WTC11 (cell line): ENCODE data around the gene NETO1. TPM values are rescaled to one million over a fixed set of nuclear protein-coding genes. Genes with fewer than 3 reads are reported as not detected.

ENCODE experiments used
- ATAC-seq: fragments of 200-7000 bp; cut with Tn5 transposase; 2 replicates; pipeline ENCODE4 v1.10.0; 2021; ENCODE audit warnings: mild to moderate bottlenecking, moderate library complexity
- CTCF ChIA-PET: fragments of 300-600 bp; sonication (Branson Sonifier 250); formaldehyde crosslinking; loops from one replicate; lab custom pipeline; 2021; ENCODE audit warnings: antibody characterized with exemption; lab: Charles Lee
- POLR2A ChIA-PET: fragments of 350-600 bp; sonication (Branson Sonifier 250); formaldehyde crosslinking; loops from one replicate; lab custom pipeline; 2021; ENCODE audit warnings: antibody characterized with exemption; lab: Charles Lee
- DNase-seq: peaks from one replicate; pipeline ENCODE4 v3.0.0; 2021; ENCODE audit warnings: low spot score
- H3K27ac Mint-ChIP-seq: 2 replicates; pipeline ENCODE4 v1.8.0; 2021; ENCODE audit warnings: mixed read lengths
- H3K27me3 Mint-ChIP-seq: 2 replicates; pipeline ENCODE4 v1.8.0; 2021; ENCODE audit warnings: low read depth, mild to moderate bottlenecking, moderate library complexity, mixed read lengths
- H3K36me3 Mint-ChIP-seq: 2 replicates; pipeline ENCODE4 v1.8.0; 2021; ENCODE audit warnings: mixed read lengths
- H3K4me1 Mint-ChIP-seq: 2 replicates; pipeline ENCODE4 v1.8.0; 2022; ENCODE audit warnings: mixed read lengths
- H3K4me3 Mint-ChIP-seq: 2 replicates; pipeline ENCODE4 v1.8.0; 2021; ENCODE audit warnings: mild to moderate bottlenecking, moderate library complexity, mixed read lengths
- H3K9me3 Mint-ChIP-seq: 2 replicates; pipeline ENCODE4 v1.8.0; 2021; ENCODE audit warnings: mixed read lengths
- AFF4 ChIP-seq: sonication (generic); formaldehyde crosslinking; IDR thresholded peaks from 2 replicates; pipeline ENCODE4 v1.8.1; 2023; ENCODE audit warnings: mild to moderate bottlenecking, missing genetic modification reagents, borderline replicate concordance
- CDX4 ChIP-seq: fragments of 250-450 bp; sonication (Bioruptor Pico); IDR thresholded peaks from 2 replicates; pipeline ENCODE4 v1.9.0; 2021; ENCODE audit warnings: moderate library complexity, mild to moderate bottlenecking, inconsistent platforms, borderline replicate concordance
- CREM ChIP-seq: sonication (generic); formaldehyde crosslinking; IDR thresholded peaks from 2 replicates; pipeline ENCODE4 v1.8.1; 2022; ENCODE audit warnings: mild to moderate bottlenecking, missing genetic modification reagents, moderate library complexity
- E2F4 ChIP-seq: sonication (generic); formaldehyde crosslinking; IDR thresholded peaks from 2 replicates; pipeline ENCODE4 v1.8.1; 2022; ENCODE audit warnings: low read depth, mild to moderate bottlenecking, moderate library complexity, missing genetic modification reagents, borderline replicate concordance
- ELF4 ChIP-seq: sonication (generic); formaldehyde crosslinking; IDR thresholded peaks from 2 replicates; pipeline ENCODE4 v1.8.1; 2022; ENCODE audit warnings: low read depth, mild to moderate bottlenecking, moderate library complexity, missing genetic modification reagents
- ERG ChIP-seq: fragments of 250-450 bp; sonication (Bioruptor Pico); IDR thresholded peaks from 2 replicates; pipeline ENCODE4 v1.8.0; 2021; ENCODE audit warnings: mild to moderate bottlenecking
- ETV6 ChIP-seq: sonication (generic); formaldehyde crosslinking; IDR thresholded peaks from 2 replicates; pipeline ENCODE4 v1.8.1; 2022; ENCODE audit warnings: mild to moderate bottlenecking, missing genetic modification reagents
- FOXK1 ChIP-seq: sonication (generic); formaldehyde crosslinking; IDR thresholded peaks from 2 replicates; pipeline ENCODE4 v1.8.0; 2022; ENCODE audit warnings: mild to moderate bottlenecking, moderate library complexity, missing genetic modification reagents
- FOXP1 ChIP-seq: sonication (generic); formaldehyde crosslinking; IDR thresholded peaks from 2 replicates; pipeline ENCODE4 v1.8.0; 2022; ENCODE audit warnings: missing genetic modification reagents, mild to moderate bottlenecking, moderate library complexity, borderline replicate concordance
- GTF2I ChIP-seq: fragments of 250-450 bp; sonication (Bioruptor Pico); conservative IDR thresholded peaks from 2 replicates; pipeline ENCODE4 v1.4.0; 2021; ENCODE audit warnings: mild to moderate bottlenecking
- HMGA2 ChIP-seq: fragments of 250-450 bp; sonication (Bioruptor Pico); IDR thresholded peaks from 2 replicates; pipeline ENCODE4 v1.4.0; 2021; ENCODE audit warnings: mild to moderate bottlenecking, moderate library complexity
- IRF1 ChIP-seq: sonication (generic); formaldehyde crosslinking; IDR thresholded peaks from 2 replicates; pipeline ENCODE4 v1.8.0; 2023; ENCODE audit warnings: missing genetic modification reagents
- JAZF1 ChIP-seq: fragments of 250-450 bp; sonication (Bioruptor Pico); IDR thresholded peaks from 2 replicates; pipeline ENCODE4 v1.9.0; 2021; ENCODE audit warnings: moderate library complexity, mild to moderate bottlenecking, inconsistent platforms
- JUN ChIP-seq: sonication (generic); formaldehyde crosslinking; IDR thresholded peaks from 2 replicates; pipeline ENCODE4 v1.8.0; 2023; ENCODE audit warnings: mild to moderate bottlenecking, missing genetic modification reagents
- MXD4 ChIP-seq: fragments of 250-450 bp; sonication (Bioruptor Pico); IDR thresholded peaks from 2 replicates; pipeline ENCODE4 v1.8.0; 2021; ENCODE audit warnings: mild to moderate bottlenecking, moderate library complexity, borderline replicate concordance
- MYBL2 ChIP-seq: sonication (generic); formaldehyde crosslinking; IDR thresholded peaks from 2 replicates; pipeline ENCODE4 v1.8.1; 2023; ENCODE audit warnings: mild to moderate bottlenecking, moderate library complexity, missing genetic modification reagents
- NFYB ChIP-seq: sonication (generic); formaldehyde crosslinking; conservative IDR thresholded peaks from 2 replicates; pipeline ENCODE4 v1.8.0; 2022; ENCODE audit warnings: low read depth, missing genetic modification reagents
- NR2C2 ChIP-seq: sonication (generic); formaldehyde crosslinking; IDR thresholded peaks from 2 replicates; pipeline ENCODE4 v1.8.0; 2022; ENCODE audit warnings: mild to moderate bottlenecking, missing genetic modification reagents
- NR3C1 ChIP-seq: sonication (generic); formaldehyde crosslinking; conservative IDR thresholded peaks from 2 replicates; pipeline ENCODE4 v1.8.1; 2023; ENCODE audit warnings: low read depth, mild to moderate bottlenecking, missing genetic modification reagents
- PRRX2 ChIP-seq: fragments of 250-450 bp; sonication (Bioruptor Pico); IDR thresholded peaks from 2 replicates; pipeline ENCODE4 v1.8.0; 2021; ENCODE audit warnings: mild to moderate bottlenecking
- SMAD3 ChIP-seq: sonication (generic); formaldehyde crosslinking; IDR thresholded peaks from 2 replicates; pipeline ENCODE4 v1.8.0; 2022; ENCODE audit warnings: missing genetic modification reagents, mild to moderate bottlenecking, borderline replicate concordance
- SMAD4 ChIP-seq: sonication (generic); formaldehyde crosslinking; IDR thresholded peaks from 2 replicates; pipeline ENCODE4 v1.8.0; 2022; ENCODE audit warnings: mild to moderate bottlenecking, missing genetic modification reagents
- TEAD4 ChIP-seq: sonication (generic); formaldehyde crosslinking; IDR thresholded peaks from 2 replicates; pipeline ENCODE4 v1.8.0; 2022; ENCODE audit warnings: mild to moderate bottlenecking, missing genetic modification reagents
- ZBTB21 ChIP-seq: sonication (generic); formaldehyde crosslinking; IDR thresholded peaks from 2 replicates; pipeline ENCODE4 v1.8.1; 2023; ENCODE audit warnings: mild to moderate bottlenecking, missing genetic modification reagents, borderline replicate concordance
- ZNF263 ChIP-seq: sonication (generic); formaldehyde crosslinking; IDR thresholded peaks from 2 replicates; pipeline ENCODE4 v1.8.1; 2022; ENCODE audit warnings: low read depth, mild to moderate bottlenecking, moderate library complexity, missing genetic modification reagents
- ZSCAN18 ChIP-seq: fragments of 250-450 bp; sonication (Bioruptor Pico); IDR thresholded peaks from 2 replicates; pipeline ENCODE4 v2.1.2; 2022; ENCODE audit warnings: mild to moderate bottlenecking, moderate library complexity
- total RNA-seq: library from RNA; stranded (reverse); gene quantifications from 3 replicates; pipeline ENCODE4 v1.2.3, GENCODE V29; 2021

Gene NETO1
- total RNA-seq, 1 experiment from 2014 or later: 33.1 TPM

GRCh38 chr18:72910045-72910444, 42.3 kb upstream of the NETO1 start:
- ChIA-PET CTCF (no interaction called here), POLR2A (no interaction called here)
- Mint-ChIP-seq H3K4me1 (peaks cover 2% of the 10 kb centered on the region; the same call in 1 of the 2 replicates), H3K27me3 (no peaks in the 10 kb centered on the region), H3K36me3 (no peaks in the 10 kb centered on the region), H3K4me3 (no peak overlapping the region), H3K9me3 (no peaks in the 10 kb centered on the region), H3K27ac (no peak overlapping the region)
- DNase-seq (no peak), ATAC-seq (no peak)
- TF ChIP-seq MYBL2 (CRISPR knock-in tag) (no peak), CDX4 (no peak), ETV6 (CRISPR knock-in tag) (no peak), ZBTB21 (CRISPR knock-in tag) (no peak), E2F4 (no peak), NFYB (no peak), GTF2I (CRISPR knock-in tag) (no peak), SMAD4 (no peak), IRF1 (no peak), FOXK1 (no peak), NR2C2 (CRISPR knock-in tag) (no peak), MXD4 (no peak), HMGA2 (CRISPR knock-in tag) (no peak), SMAD3 (no peak), AFF4 (CRISPR knock-in tag) (no peak), CREM (no peak)

- no peak overlapping the region for H3K27ac Mint-ChIP-seq
- no peak for TF ChIP-seq FOXP1 (CRISPR knock-in tag)
- no peak for TF ChIP-seq CREM
- TF ChIP-seq ELF4 (CRISPR knock-in tag): no peak
- no peak for TF ChIP-seq ZNF263 (CRISPR knock-in tag)
- no peak for TF ChIP-seq PRRX2
- TF ChIP-seq ETV6 (CRISPR knock-in tag): no peak
- TF ChIP-seq JUN (CRISPR knock-in tag): no peak
- no peak for TF ChIP-seq NR3C1
- TF ChIP-seq ERG (CRISPR knock-in tag): no peak
- no peak for TF ChIP-seq TEAD4 (CRISPR knock-in tag)
- no peak for TF ChIP-seq JAZF1
- TF ChIP-seq ZSCAN18 (CRISPR knock-in tag): no peak
- no peaks in the 10 kb centered on the region for H3K27me3 Mint-ChIP-seq
- no peak for ATAC-seq
- H3K9me3 Mint-ChIP-seq: no peaks in the 10 kb centered on the region
- ChIA-PET CTCF (no interaction called here), POLR2A (no interaction called here)
- H3K36me3 Mint-ChIP-seq: no peaks in the 10 kb centered on the region
- H3K4me3 Mint-ChIP-seq: no peak overlapping the region
- peaks cover 2% of the 10 kb centered on the region; the same call in 1 of the 2 replicates for H3K4me1 Mint-ChIP-seq
- no peak for DNase-seq
Observed at GRCh38 chr18:72908181-72908580, 40.4 kb upstream of the NETO1 start.
